Small intestine (tissue), 7 donors: ENCODE measurements around the gene OTOF. TPM values are rescaled to one million over a fixed set of nuclear protein-coding genes. Genes with fewer than 3 reads are reported as not detected.

Source experiments
- DNase-seq, 2 donors: peaks; one replicate each; pipeline versions ENCODE4 v3.0.0 to v3.0.0-alpha.2; 2013
- FAIRE-seq: peaks from 2 replicates; lab custom pipeline; 2012; peaks lifted over from hg19 to GRCh38; lab: Jason Lieb, UNC
- H3K27ac ChIP-seq, 3 donors: one replicate each; pipeline ENCODE4 v1.5.1; 2013; ENCODE audit warnings: low read length in 2 of 3, mild to moderate bottlenecking in 2 of 3, control low read depth in 1 of 3, inconsistent platforms in 1 of 3, low read depth in 1 of 3, moderate library complexity in 1 of 3
- H3K27me3 ChIP-seq, 3 donors: one replicate each; pipeline ENCODE4 v1.6.1; 2013; ENCODE audit warnings: low read length in 3 of 3, inconsistent platforms in 1 of 3; ENCODE audit not compliant: control insufficient read depth in 3 of 3, insufficient read depth in 3 of 3
- H3K36me3 ChIP-seq, 3 donors: one replicate each; pipeline ENCODE4 v1.6.1; 2013; ENCODE audit warnings: low read length in 3 of 3, inconsistent platforms in 1 of 3, low read depth in 1 of 3, mild to moderate bottlenecking in 1 of 3, moderate library complexity in 1 of 3; ENCODE audit not compliant: control insufficient read depth in 3 of 3, insufficient read depth in 2 of 3
- H3K4me1 ChIP-seq, 3 donors: one replicate each; pipeline ENCODE4 v1.6.1; 2013; ENCODE audit warnings: low read length in 2 of 3, inconsistent platforms in 1 of 3, low read depth in 1 of 3, mild to moderate bottlenecking in 1 of 3, moderate library complexity in 1 of 3; ENCODE audit not compliant: control insufficient read depth in 3 of 3, insufficient read depth in 2 of 3
- H3K4me3 ChIP-seq, 3 donors: one replicate each; pipeline ENCODE4 v1.5.1; 2013; ENCODE audit warnings: low read length in 3 of 3, control low read depth in 1 of 3, inconsistent platforms in 1 of 3, low read depth in 1 of 3, mild to moderate bottlenecking in 1 of 3, moderate library complexity in 1 of 3
- H3K9me3 ChIP-seq, 2 donors: one replicate each; pipeline ENCODE4 v1.6.1; 2013; ENCODE audit warnings: low read depth in 1 of 2, low read length in 1 of 2; ENCODE audit not compliant: control insufficient read depth in 2 of 2, insufficient read depth in 1 of 2
- WGBS, 3 donors: extraction: QIAGEN DNeasy Blood & Tissue Kit; methylation state at CpG; one replicate each; pipeline ENCODE4 v1.1.7; 2013; 5-methylcytosine and 5-hydroxymethylcytosine counted together
- polyA plus RNA-seq, 4 donors: library from polyadenylated mRNA; stranded (reverse) in 3 of 4; unstranded in 1 of 4; fragments of 200-250 nt in 3 of 4; fragments of 120-200 nt in 1 of 4; gene quantifications; one replicate each; pipeline versions ENCODE4 v1.2.1 to v1.2.3, GENCODE V29; 2013
- donor health status: healthy with polysubstance abuse.
- donor health status: control.
- donor health status: control.
- donor health status: Bipolar disorder and iron deficiency.
- donor health status: healthy.

The OTOF gene
- polyA plus RNA-seq, 4 donors, result 0.22 to 2.5 (median 0.46) TPM

DNA sequence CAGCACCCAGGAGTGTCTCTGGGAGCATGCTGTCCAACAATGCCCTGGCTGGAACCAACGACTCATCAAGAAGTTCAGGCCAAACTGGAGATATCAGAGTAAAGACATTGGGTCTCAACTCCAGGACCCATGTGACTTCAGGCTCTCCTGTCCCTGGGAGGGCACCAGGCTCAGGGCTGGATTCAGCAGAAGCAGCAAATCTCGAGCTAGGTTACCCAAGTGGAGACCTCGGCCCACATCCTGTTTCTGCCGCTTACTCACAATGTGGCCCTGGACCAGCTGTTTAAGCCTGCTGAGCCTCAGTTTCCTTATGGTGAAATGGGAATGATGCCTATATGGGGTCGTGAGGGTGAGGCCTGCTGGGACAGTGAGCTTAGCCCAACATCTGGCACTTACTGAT lies 9.3 kb upstream of the OTOF start:
- H3K9me3 ChIP-seq, result no peaks in the 10 kb centered on the region
- peaks cover 0 to 14% (median 0%) of the 10 kb centered on the region in 3 donors for H3K4me1 ChIP-seq
- H3K27ac ChIP-seq, result no peak overlapping the region
- no peak for DNase-seq
- no peak for FAIRE-seq
- no peaks in the 10 kb centered on the region for H3K36me3 ChIP-seq
- H3K4me3 ChIP-seq, result no peak overlapping the region
- WGBS, 3 donors, result 70 to 76% (median 72%) methylated on average over 5 of the region's 5 CpGs
- H3K27me3 ChIP-seq, result no peaks in the 10 kb centered on the region

DNA sequence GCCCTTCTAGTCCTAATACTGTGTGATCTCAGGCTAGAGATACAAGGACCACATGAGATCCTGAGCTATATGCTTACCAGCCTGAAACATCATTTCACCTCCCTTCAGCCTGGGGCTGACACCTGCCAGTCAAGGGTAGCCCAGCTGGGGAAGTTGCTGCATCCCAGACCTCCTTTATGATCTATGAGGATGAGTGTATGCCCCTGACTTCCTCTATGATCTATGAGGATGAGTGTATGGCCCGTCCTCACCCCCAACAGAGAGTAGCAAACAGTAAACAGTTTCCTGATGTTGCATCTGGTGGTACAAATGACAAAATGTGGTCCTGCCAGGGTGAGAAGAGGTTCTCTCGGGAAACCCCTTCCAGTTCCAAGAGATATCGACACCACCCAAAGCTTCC lies 8.9 kb upstream of the OTOF start:
- WGBS, 3 donors, result 85 to 89% (median 89%) methylated on average over 3 of the region's 3 CpGs
- Histone ChIP-seq H3K27ac (no peak overlapping the region), H3K27me3 (no peaks in the 10 kb centered on the region), H3K9me3 (no peaks in the 10 kb centered on the region), H3K4me3 (no peak overlapping the region), H3K36me3 (no peaks in the 10 kb centered on the region), H3K4me1 (peaks cover 0 to 16% (median 0%) of the 10 kb centered on the region in 3 donors)
- DNase-seq, result no peak
- no peak for FAIRE-seq

DNA sequence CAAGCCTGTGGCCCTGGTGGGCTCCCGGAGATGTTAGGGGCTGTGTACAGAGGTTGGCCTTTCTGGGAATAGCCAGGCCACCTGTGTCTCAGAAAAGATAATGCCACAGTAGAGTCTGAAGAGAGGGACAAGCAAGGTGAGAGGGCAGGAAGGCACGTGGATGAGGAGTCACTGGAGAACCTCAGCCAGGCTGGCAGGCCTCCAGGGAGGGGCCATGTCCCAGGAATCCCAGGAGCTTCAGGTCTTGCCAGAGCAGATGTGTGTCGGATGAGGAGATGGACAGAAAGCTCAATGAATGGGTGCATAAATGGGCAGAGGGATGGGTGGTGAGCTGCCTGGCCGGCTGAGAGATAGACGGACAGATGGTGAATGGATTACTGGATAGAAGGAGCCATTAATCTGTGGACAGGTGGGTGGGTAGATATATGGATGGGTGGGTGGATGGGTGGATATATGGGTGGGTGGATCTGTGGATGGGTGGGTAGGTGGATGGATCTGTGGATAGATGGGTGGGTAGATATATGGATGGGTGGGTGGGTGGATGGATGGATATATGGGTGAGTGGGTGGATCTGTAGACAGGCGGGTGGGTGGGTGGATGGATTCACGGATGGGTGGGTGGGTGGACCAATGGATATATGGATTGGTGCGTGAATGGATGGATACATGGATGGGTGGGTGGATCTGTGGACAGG lies 7.9 kb upstream of the OTOF start:
- peaks cover 0 to 25% (median 0%) of the 10 kb centered on the region in 3 donors for H3K4me1 ChIP-seq
- FAIRE-seq (no peak), DNase-seq (no peak)
- no peaks in the 10 kb centered on the region for H3K36me3 ChIP-seq
- 83 to 89% (median 85%) methylated on average over 8 of the region's 8 CpGs for WGBS, 3 donors
- H3K27me3 ChIP-seq, result no peaks in the 10 kb centered on the region
- no peak overlapping the region for H3K4me3 ChIP-seq
- H3K27ac ChIP-seq, result no peak overlapping the region
- H3K9me3 ChIP-seq, result no peaks in the 10 kb centered on the region

DNA sequence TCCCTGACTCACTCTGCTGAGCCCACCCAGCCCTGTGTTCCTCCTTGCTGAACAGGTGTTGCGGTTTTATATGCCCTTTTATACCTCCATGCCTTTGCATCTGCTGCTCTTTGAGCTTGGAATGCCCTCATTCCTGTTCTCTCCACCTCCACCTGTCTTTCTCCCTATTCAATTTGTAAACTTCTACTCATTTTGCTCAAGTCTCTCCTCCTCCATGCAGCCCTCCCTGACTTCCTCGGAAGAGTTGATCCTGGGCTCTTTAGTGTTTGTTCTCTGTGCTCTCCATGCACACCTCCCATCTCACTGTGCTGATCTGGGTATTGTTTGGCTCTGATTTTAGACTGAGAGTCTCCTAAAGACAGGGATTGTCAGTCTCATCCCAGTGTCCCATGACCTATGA lies 7.2 kb upstream of the OTOF start:
- H3K27ac ChIP-seq, result no peak overlapping the region
- H3K27me3 ChIP-seq, result no peaks in the 10 kb centered on the region
- 70 to 85% (median 71%) methylated on average over 2 of the region's 2 CpGs for WGBS, 3 donors
- FAIRE-seq, result no peak
- H3K36me3 ChIP-seq, result no peaks in the 10 kb centered on the region
- H3K9me3 ChIP-seq, result no peaks in the 10 kb centered on the region
- no peak overlapping the region for H3K4me3 ChIP-seq
- H3K4me1 ChIP-seq, result peaks cover 0 to 33% (median 0%) of the 10 kb centered on the region in 3 donors
- no peak for DNase-seq

DNA sequence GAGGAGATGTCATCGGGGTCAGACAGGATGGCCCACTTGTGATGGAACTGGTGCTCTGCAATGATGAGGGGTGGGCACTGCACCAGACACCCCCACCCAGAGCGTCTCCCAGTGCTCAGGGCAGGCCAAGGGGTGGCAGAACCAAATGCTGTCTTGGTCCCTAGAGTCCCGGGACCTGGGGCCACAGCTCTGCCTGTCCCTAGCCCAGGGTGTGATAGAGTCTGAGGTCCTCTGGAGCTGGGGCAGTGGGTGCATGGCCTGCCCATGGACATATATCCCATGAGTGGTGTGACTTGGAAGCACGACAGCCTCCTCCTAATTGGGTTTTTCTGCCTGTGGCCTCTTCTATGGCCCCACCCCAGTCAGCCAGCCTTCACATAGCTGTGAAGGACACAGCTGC lies 6.7 kb upstream of the OTOF start:
- Histone ChIP-seq H3K4me3 (no peak overlapping the region), H3K27me3 (no peaks in the 10 kb centered on the region), H3K4me1 (peaks cover 0 to 38% (median 0%) of the 10 kb centered on the region in 3 donors), H3K27ac (no peak overlapping the region), H3K9me3 (no peaks in the 10 kb centered on the region), H3K36me3 (no peaks in the 10 kb centered on the region)
- no peak for DNase-seq
- 74 to 89% (median 85%) methylated on average over 4 of the region's 4 CpGs for WGBS, 3 donors
- no peak for FAIRE-seq

DNA sequence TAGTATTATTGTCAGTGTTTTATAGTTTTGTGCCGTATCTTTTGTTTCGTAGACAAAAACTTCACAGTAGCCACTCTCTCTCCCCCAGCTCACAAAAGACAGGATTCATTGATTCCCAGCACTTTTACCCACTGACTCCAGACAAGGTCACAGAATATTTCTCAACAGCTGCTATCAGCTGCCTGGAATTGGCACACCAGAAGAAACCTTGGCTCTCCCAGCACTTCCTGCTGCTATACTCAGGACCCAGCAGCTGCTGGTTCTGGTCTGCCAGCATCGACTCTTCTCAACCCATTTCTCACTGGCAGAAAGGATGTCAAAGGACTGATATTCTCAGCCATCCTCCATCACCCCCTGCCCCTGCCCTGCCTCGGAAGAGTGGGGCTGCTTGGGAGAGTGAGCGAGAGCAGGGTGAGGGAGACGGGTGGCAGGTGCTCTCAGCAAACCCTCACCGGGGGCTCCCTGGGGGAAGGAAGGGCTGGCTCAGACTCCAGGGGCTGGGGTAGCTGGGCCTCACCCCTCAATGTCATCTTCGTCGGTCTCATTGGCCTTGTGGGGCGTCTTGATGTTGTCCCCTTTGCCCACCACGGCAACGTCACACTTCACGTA lies 6.1 kb upstream of the OTOF start:
- no peaks in the 10 kb centered on the region for H3K27me3 ChIP-seq
- no peak overlapping the region for H3K27ac ChIP-seq
- DNase-seq (peak in 1 of 2 donors; percentile 65), FAIRE-seq (no peak)
- H3K9me3 ChIP-seq, result no peaks in the 10 kb centered on the region
- H3K36me3 ChIP-seq, result no peaks in the 10 kb centered on the region
- peaks cover 0 to 41% (median 0%) of the 10 kb centered on the region in 3 donors for H3K4me1 ChIP-seq
- 67 to 69% (median 67%) methylated on average over 13 of the region's 13 CpGs for WGBS, 3 donors
- H3K4me3 ChIP-seq, result no peak overlapping the region

DNA sequence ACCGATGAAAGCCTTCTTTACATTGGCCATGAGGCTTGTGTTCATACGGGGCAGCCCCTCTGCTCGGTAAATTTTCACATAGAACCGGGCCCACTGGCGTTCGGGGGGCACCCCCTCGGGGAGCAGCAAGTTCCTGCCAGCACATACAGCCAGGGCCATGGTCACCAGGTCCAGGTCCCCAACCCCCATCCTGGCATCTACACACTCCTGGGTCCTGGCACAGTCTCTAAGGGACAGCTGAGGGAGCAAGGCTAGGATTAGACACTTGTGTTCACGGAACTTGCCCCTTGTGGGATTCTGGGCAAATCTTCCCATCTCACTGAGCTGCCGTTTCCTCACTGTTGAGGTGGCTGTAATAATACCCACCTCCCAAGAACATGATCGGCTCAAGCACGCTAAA lies 5.6 kb upstream of the OTOF start:
- peaks cover 0 to 41% (median 0%) of the 10 kb centered on the region in 3 donors for H3K4me1 ChIP-seq
- H3K4me3 ChIP-seq, result no peak overlapping the region
- WGBS, 3 donors, result 74 to 82% (median 77%) methylated on average over 11 of the region's 11 CpGs
- no peak overlapping the region for H3K27ac ChIP-seq
- no peaks in the 10 kb centered on the region for H3K9me3 ChIP-seq
- DNase-seq (no peak), FAIRE-seq (no peak)
- H3K36me3 ChIP-seq, result no peaks in the 10 kb centered on the region
- no peaks in the 10 kb centered on the region for H3K27me3 ChIP-seq

DNA sequence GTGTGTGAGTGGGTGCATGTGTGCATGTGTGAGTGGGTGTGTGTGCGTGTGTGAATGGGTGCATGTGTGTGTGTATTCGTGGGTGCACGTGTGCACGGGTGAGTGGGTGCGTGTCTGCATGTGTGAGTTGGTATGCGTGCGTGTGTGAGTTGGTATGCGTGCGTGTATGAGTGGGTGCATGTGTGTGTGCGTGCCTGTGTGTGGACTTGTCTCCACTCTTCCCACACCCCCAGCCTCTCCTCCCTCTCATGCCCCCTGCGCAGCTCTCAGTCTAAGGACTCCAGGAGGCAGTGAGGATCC lies 5.1 kb upstream of the OTOF start:
- no peaks in the 10 kb centered on the region for H3K36me3 ChIP-seq
- no peak overlapping the region for H3K4me3 ChIP-seq
- WGBS, 3 donors, result 97% methylated on average over 11 of the region's 11 CpGs
- H3K9me3 ChIP-seq, result no peaks in the 10 kb centered on the region
- no peak for DNase-seq
- FAIRE-seq, result no peak
- no peaks in the 10 kb centered on the region for H3K27me3 ChIP-seq
- H3K4me1 ChIP-seq, result peaks cover 0 to 41% (median 0%) of the 10 kb centered on the region in 3 donors
- no peak overlapping the region for H3K27ac ChIP-seq
